ENCODE measurements around the gene AUTS2.

Gene AUTS2

DNA sequence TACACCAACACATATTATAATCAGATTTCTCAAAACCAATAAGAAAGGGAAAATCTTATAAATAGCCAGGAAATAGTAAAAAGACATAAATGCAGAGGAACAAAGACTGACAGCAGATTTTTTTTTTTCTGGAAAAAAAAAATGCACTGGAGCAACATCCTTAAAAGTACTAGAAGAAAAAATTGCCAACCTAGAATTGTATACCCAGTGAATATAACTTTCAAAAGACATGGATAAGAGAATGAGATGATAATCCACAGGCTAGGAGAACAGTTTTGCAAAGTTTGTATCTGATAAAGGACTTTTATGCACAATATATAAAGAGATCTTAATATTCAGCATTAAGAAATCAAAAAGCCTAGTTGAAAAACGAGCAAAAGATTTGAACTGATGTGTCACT, 554.0 kb downstream of the AUTS2 start:
- DNase-seq = no peak

DNA sequence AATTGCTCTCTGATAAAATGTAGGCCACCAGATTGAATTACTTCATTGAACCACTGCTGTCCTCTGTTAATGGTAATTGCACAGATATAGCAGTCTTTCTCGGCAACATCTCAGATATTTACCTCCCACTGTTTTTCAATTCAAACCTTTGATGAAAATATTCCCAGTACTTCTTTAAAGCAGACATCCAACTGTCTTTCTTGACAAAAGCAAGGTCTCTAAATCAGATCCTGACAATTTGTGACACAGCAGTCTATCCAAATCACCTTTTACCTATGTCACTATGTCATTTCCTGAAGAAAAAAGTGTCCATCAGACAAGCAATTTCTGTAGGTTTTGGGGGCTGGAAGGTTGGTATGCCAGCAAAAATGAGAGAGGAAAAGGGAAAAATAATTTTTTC, 555.7 kb downstream of the AUTS2 start:
- DNase-seq = no peak

DNA sequence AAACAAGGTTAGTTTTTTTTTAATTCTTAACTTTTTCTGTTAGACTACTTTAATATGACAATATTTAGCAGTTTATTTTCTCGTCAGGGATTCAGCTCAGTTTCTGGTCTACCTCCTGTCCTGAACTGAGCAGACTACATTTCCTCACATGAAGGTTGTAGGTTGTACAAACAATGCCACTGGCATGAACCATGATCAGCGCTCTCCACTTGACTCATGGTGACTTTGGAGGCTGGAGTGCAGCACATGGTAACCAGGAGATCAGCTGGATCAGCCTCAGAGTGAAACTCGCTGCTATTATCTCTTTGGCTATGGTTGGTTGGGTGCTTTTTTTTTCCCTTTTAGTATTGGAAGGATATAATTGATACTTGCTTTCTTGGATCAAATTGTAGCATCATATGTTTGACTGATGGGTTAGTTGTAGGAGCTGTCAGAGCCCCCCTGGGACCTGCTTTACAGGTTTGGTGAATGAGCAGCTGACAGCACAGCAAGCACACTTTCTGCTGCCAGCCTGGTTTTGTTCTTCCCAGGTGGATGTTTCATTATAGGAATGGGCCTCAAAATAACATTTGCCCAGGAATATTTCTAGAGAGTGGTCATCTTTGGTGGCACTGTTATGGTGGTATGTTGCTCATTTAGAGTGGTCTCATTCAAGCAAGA, 556.4 kb downstream of the AUTS2 start:
- no peak for DNase-seq

DNA sequence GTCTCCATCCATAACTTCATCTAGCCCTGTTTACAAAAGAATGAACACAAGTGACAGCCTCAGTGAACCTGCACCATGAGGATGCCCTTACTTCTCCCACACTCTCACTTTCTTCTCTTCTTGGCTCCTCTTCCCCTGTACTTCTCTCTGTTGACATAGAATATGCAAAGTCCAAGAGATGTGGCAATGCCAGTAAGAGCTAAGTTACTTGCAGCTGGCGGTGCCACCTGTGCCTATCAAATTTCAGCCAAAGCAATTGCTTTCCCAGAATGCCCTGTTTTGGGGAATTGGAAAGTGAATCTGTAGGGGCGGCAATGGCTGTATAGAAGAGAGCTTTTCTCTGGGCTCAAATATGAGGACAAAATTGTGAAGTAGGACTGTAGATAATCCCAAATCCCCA, 557.8 kb downstream of the AUTS2 start:
- no peak for DNase-seq

DNA sequence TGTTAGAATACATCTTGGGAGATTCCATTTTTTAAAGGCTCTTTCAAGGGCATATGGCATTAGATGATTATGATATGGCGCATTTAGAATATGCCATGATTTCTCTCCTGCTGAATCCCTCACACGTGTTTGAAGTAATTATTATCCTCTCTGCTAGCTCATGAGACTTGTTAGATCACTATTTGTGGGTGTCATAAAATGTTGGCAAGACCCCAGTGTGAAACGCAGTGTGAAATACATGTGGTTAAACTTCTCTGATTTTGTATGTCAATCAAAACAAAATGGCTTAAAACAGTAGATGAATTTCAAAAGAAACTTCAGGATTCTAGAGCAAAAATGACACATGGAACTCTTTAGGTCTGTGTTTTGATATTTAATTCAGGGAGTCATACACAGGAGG, 560.8 kb downstream of the AUTS2 start:
- DNase-seq = no peak

DNA sequence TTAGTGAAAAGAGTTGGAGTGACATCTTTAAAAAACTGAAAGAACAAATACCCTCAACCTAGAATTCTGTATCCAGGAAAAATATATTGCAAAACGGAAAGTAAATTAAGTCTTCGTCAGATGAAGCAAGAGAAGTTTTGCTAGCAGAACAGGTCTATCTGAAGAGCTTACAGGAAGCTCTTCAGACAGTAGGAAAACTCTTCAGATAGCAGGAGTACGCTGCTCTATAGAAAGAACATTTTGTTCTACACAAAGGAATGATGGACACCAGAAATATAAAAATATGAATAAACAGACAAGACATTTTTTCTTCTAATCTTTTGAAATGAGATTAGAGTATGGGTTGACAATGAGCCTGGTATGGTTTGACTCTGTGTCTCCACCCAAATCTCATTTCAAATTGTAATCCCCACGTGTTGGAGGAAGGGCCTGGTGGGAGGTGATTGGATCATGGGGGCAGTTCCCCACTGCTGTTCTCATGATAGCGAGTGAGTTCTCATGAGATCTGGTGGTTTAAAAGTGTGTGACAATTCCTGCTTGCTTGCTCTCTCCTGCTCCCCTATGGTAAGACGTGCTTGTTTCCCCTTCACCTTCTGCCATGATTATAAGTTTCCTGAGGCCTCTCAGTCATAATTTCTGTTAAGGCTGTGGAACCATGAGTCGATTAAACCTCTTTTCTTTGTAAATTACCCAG, 567.3 kb downstream of the AUTS2 start:
- DNase-seq = peak; percentile 44

DNA sequence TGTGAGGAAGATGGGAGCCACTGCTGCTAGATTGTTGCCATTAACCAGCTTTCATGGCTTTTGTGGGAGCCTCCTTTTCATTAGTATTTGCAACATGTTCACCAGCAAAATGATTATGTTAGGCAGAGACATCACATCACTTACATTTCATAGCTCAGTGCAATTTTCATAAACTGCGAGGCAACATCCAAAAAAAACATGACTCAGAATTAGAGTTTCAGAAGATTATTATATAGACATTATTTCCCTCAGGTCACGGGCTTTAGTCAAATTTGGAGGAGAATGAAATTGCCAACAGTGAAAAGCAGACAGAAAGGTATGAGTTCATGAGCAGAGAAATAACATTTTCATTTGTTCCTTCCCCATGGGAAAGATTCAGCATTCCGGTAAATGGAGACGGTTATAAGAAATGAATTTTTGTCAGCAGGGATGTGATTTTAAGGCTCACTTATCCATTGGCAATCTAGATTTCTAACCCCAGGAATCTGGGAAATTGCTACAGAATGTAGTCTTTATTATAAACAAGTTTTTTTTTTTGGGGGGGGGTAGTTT, 573.2 kb downstream of the AUTS2 start:
- DNase-seq = no peak

DNA sequence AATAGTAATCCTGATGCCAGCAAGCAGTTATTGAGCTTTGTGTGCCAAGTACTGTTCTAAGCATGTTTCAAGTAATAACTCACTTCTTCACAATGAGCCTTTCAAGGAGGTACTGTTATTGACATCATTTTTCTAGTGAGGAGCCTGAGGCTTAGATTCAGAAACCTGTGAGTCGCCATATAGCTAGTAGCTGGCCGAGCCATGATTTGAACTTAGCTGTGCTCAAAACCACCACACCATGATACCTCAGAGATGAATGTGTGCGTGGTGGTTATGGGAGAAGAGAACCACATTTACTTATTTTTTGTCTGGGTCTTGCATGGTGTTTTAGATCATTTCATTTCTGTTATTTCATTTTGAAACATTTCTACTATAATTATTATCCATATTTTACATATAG, 578.9 kb downstream of the AUTS2 start:
- DNase-seq = no peak

DNA sequence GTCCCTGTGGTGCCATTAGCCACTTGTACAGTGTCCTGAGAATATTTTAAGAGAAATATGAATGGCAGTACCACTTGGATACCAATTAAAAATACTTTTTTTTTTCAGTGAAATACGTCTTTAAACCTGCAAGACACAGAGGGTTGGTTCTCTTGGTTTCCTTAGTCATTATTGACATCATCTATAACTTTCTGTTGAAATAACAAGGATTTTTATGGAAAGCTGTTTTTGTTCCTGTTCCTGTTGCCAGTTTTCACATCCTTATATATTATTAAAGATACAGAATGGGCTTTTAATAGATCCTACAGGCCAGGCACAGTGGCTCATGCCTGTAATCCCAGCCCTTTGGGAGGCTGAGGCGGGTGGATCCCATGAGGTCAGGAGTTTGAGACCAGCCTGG, 579.9 kb downstream of the AUTS2 start:
- no peak for DNase-seq

DNA sequence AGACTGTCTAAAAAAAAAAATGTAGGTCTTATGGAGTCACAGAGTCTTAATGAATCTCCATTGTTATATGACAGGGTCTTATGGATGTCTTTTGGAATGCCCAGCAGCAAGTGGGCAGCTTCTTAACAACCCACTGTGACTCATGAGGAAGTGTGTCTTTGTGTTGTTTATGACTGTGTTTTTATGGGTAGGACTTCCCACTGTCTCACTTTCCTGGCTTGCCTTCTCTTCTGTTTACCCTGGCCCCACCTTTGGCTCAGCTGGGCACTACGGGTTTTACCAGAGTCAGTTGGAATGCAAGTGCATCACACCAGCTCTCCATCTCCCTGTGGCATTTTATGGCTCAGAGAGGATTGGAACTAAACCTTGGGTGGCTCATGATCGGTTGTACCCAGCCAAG, 580.5 kb downstream of the AUTS2 start:
- DNase-seq = no peak

DNA sequence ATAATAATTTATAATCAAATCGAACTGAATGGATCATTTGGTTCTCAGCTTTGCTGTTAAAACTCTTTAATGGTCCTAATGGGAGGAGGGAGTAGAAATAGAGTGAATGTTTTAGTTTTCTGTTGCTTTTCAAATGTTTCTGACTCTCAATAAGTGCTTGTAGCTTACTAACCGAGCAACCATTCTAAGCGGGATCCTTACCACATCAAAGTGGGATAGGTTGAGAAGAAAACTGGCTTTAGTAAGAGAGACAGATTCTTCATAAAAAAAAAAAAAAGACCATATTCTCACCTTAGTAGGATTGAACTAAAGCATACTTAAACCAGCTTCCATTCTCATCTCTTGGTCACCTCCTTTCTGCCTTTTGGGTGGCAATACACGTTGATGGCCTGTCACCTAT, 584.2 kb downstream of the AUTS2 start:
- DNase-seq = no peak

DNA sequence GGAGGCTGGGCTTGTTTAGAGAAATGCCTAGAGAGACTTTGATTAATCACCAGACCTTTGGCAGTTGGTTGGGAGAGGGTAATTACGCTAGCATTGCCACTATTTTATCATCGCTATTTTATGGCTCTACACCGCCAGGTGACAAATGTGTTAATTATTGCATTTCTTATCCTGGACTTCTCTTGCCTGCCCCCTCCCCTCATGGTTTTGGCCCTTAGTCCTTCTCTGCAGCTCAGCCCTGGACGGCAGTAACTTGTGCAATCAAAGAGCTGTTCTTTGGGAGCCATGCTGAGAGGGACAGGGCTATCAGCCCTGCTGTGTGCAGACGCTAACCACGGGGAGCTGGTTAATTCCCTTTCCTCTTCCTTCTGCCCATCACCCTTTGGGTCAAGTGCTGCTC, 585.0 kb downstream of the AUTS2 start:
- no peak for DNase-seq

DNA sequence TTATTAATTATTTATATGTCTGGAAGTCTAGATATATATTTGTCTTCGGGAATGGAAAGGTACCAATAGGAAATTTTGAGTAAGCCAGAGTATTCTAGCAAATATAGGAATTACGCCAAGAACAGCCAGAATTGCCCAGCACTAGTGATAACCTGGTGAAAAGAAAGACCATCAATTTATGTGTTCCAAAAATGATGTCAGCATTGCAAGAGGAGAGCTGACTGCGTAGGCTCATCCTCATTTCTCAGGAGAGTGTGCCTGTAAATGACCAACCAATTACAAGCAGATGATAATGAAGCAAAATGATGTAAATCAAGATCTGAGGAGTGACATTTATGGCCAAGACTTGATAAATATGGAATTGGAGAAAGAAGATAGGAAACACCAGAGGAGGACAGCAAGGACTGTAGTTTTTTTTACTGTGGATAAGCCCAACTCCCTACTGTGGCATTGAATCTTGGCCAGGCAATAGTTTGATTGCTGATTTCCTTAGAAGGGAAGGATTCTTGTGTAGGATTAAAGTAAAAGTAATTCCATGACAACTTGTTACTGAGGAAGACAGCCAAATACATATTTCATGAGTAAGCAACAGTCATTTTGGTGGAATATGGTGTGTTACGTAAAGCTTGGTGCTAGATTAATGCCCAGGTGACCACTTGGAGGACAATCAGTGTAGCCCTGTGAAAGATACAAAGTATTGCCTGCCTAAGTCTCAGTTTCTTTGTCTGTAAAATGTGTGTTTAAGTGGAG, 590.8 kb downstream of the AUTS2 start:
- no peak for DNase-seq

DNA sequence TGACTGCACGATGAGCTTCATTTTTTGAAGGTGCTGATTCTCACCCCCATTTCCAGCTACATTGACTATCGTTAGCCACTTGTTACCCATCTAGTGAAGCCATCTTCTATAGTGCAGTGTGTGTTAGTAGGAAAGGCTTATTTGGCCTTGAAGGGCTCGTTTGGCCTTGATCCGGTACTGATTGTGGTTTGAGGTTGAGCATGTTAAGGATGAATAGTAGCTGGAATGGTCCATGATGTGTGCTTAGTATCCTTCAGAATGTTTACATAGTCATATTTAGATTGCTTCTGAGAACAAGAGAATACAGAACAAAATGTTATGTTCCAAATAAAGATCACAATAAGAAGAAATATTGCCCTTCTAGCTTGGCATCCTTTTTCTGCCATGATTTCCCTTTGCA, 591.5 kb downstream of the AUTS2 start:
- no peak for DNase-seq

DNA sequence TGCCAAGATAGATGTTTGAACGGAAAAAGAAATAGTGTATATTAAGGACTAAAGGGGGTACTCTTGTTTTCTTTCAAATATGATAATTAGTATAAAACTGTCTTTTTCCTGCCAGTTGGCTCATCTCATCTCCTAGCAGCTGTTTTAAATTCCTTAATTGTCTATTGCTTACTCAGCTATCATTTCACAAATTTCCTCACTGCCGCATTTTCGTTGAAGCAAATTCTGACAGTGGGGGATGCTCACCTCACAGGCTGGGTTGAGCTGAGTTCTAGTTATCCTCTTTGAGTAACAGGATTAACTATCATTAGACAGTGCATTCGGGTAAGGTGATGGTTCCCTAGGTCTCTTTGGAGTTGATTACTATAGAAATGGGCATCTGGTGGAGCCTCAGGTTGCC, 592.0 kb downstream of the AUTS2 start:
- DNase-seq = peak; percentile 59

DNA sequence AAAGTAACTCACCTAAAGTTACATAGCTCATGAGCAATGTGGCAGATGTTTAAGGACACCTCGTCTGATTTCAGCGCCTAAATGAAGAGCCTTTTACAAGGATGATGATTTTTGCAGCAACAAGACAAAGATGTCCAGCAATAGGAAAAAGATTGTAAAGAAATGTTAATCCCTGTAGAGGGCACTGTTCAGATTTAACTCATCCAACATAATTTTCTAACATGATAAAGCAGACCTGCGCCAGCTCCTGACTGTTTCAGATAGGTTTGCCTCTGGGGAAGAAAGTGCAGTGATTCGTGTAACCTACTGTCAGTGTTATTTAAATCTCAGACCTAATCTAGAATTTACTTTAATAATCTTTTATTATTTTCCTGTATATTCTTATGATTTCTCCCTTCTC, 595.2 kb downstream of the AUTS2 start:
- DNase-seq = peak; percentile 19

DNA sequence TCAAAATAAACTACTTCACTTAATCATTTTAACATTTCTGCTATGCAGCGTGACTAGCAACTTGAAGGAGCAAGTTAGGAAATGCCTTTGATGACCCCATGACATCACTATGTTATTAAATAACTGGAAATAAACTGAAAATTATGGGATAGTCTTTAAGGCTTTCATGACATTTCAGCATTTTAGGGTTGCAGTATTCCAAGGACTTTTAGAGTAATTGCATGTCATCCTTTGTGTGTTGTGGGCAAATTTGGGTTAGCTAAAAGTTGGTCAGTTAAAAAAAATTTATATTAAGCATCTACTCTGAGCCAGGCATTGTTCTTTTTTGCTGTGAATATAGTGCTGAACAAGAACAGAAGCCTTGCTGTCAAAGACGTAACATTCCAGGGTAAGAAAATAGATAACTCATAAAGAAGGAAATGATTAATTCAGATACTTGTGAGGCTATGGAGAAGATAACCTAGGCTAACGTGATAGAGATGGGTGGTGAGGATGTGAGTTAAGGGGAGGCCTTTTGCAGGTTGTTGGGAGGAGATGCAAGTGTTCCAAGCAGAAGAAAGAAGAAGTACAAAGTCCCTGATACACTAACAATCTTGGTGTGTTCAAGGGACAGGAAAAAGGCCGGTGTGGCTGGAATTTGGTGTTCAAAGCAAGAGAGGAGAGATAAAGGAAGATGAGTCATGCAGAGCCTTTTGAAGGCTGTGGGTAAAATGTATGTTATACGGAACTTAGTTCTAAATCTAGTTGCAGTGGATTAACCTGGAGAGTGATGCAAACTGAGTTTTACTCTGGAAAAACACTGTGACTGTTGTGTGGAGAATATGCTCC, 610.2 kb downstream of the AUTS2 start:
- DNase-seq = no peak

DNA sequence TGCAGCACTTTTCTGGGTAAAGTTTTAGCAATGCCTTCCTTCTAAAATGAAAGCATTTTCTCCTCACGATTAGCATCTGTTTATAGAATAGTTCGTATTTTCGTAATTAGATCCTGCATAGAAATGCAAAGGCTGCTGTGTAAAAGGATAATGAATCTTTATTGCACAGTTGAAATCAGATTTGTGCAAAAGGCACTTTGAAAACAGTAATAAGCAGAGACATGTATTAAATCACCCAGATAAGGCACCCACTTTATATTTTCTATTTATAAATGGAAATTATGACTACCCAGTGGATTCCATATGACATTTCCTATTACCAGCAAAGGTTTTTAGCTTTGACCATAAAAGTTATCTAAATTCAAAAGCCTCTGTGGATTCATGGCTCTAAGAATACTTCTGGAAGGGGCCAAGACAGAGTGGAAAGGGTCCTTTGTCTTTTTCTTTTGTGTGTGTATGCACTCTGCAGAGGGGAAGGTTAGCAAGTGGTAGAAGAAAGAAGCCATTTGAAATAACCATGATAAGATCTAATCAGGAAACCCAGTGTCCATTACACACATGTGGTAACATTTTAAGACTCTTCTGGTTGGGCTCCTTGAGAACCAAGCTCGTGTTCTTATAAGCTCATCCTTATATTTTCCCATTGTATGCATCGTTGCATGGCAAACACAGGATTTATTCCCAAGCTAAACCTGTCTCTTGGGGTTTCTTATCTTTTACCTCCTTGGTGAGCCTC, 612.1 kb downstream of the AUTS2 start:
- peak; percentile 5 for DNase-seq

DNA sequence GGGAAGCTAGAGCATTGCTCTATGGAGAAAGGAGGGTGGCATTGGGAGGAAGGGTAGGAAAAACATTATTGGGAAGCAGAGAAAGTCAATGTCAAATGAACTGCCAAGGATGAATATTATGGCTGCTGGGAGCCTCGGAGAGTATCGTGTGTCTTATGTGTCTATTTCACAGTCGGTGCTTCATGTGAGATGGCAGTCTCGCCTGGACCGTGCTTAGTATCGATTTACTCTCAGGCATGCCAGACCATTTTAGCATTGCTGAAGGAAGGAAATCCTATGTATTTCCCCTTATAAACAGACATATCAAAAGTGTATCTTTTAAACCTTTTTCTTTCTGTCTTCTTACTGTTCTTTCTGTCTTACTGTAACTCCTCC, 612.6 kb downstream of the AUTS2 start:
- no peak for DNase-seq

DNA sequence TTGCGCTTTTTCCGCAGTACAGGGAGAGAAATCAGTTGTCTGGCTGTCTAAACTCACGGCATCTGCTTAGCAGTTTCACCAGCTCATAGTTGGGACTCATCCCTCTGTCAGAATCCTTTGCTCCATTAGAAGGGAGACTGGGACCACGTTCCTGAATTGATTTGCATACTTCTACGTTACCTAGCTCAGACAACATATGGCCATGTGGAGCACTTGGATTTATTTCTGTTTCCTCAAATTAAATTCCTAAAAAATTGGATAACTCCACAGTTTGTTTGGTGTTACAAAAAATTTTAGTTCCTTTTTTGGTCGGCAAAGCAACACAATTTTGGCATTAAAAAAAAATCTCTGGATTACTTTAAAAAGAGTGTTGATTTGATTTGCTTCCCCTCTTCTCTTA, 614.0 kb downstream of the AUTS2 start:
- peak; percentile 49 for DNase-seq

DNA sequence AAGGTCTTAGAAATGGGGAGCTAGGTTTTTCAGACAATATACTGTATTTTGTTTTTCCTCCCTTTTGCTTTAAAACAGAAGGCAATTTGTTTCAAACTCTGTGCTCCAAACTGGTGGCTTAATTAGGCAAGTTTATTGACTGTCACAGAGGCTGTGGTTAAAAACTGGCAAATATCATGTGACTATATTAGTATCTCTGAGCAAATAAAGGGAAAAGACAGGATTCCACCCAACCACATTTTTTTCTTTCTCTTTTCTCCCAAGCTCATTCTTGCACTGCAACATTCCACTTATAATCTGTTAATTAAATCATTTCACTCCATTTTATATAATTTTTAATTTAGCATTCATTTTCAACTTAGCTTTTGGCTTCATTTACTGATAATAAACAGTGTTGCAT, 615.8 kb downstream of the AUTS2 start:
- DNase-seq = no peak

DNA sequence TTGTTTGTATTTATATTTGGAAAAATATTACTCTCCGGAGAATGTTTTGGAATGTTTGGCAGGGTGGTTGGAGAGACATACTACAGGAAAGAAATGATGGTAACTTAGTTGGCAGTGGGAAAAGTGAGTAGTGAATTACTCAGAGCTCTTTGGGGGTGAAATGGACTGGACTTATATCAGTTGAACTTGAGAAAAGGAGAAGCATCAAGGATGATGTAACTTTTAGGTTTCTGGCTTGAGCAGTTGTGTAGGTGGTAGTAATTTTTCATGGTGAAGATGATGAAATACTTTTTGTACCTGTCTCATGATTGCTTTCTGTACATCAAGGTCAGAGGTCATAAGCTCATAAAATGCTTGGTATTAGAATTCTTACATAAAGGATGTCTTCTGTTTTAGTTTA, 617.2 kb downstream of the AUTS2 start:
- no peak for DNase-seq

Data from NCI-H82 (cell line).